NCI-H526 (cell line): Measurements from ENCODE around the gene CABP2.
A peak's percentile ranks its signal among the peaks of the same experiment; 100 is the strongest.
"Not testable (repeated sequence)": the region's sequence is repeated elsewhere in the genome, so short reads cannot be mapped to it uniquely, and the experiment has no call there.

ENCODE experiments used
- DNase-seq, 2 experiments: peaks; one replicate each; lab custom pipeline; 2025; lab: John Stamatoyannopoulos, UW

CABP2 gene

DNA sequence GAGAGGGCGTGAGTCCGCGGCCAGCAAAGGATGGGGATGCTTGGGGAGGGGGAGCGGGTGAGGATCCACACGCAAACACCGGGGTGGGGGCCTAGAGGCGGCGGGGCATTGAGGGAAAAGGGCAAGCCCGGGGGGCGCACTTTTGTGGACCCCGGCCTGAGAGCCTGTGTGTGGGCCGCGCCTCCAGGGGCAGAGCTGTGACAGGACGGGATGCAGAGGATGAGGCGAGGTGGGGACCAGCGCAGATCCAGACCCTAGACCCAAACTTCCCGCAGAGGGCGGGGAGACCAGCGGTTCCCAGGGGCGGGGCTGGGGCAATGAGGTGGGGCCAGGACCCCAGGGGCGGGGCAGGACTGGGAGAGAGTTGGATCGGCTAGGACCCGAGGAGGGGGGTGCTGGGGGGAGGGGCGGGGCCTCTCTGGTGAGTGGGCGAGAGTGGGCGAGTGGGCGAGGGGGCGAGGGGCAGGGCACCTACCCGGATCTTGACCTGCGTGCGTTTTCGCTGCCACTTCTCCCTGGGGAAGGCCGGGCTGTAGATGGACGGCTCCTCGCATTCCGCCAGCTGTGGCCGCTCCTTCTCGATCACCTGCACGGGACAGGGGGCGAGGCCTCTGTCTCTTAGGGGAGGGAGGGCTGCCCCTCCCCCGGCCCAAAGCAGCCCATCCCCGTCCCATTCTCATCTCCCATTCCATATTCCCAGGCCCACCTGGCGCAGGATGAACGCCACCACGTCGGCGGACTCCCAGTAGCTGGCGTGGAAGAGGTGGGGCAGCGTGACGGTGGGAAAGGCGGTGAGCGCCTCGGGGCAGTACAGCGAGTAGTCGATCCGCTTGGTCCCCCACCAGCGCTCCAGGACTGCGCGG lies 28.6 kb downstream of the CABP2 start:
- no peak for DNase-seq

DNA sequence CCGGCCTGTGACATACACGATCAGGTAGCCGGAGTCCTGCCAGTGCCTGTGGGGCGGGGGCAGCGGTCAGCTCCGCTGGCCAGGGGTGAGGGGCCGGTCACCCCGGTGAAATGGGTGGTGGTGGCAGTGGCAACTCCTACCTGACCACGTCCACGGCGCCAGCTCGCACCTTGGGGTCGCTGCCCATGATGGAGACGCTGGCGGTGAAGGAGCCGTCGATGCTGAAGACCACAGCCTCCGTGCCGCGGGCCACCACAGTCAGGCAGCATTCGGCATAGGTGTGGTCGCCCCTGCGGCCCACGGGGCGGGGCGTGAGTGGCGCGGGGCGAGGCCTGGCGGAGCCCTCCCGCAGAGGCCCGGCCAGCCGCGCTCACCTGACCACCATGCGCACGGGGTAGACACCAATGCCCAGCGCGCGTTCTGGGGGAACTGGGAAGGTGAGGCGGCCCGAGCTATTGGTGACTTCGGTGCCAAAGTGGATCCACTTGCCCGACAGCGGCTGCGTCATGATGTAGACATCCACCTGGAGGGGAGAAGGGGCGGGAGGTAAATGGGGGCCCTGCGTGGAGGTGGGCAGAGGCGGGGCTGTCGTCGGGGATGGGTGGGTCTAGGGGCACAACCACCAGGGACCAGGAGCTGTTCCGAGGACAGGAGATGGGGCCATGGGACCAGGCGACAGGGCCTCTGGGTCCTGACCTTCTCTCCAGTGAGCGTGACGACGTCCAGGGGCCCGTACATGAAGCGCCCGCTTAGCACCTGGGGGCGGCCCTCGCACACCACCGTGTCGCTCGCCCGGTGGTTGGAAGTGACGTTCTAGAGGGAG lies 29.5 kb downstream of the CABP2 start:
- DNase-seq = no peak

DNA sequence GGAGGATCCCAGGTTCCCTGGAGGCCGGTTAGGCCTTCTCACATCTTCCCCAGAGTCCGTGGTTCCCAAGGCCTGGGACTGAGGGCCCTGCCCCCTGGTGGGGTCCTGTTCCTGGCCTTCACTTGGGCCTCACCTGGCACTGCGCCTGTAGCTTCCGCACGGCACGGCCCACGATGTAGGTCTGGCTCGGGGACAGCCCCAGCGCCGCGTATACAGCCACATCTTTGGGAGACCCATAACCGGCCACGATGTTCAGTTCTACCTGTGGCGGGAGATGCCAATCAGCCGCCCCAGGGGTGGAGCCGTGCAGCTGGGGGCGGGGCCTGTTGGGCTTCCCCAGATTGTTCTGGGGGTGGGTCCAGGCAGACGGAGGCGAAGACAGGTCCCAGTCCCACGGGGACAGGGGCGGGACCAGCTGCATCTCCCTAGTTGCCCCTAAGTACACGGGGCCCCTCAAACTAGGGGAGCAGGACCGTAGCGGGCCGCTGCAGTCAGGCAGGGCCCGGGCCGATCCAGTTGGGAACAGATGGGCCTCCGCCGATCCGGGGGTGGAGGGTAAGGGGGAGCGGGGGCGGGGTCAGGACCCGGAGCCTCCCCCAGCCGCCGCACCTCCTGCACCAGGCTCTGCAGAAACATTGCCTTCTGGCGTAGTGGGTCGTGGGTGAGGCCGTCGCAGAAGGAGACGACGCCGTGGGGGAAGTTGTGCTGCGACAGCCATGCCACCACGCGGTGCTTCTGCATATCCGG lies 30.3 kb downstream of the CABP2 start:
- no peak for DNase-seq

DNA sequence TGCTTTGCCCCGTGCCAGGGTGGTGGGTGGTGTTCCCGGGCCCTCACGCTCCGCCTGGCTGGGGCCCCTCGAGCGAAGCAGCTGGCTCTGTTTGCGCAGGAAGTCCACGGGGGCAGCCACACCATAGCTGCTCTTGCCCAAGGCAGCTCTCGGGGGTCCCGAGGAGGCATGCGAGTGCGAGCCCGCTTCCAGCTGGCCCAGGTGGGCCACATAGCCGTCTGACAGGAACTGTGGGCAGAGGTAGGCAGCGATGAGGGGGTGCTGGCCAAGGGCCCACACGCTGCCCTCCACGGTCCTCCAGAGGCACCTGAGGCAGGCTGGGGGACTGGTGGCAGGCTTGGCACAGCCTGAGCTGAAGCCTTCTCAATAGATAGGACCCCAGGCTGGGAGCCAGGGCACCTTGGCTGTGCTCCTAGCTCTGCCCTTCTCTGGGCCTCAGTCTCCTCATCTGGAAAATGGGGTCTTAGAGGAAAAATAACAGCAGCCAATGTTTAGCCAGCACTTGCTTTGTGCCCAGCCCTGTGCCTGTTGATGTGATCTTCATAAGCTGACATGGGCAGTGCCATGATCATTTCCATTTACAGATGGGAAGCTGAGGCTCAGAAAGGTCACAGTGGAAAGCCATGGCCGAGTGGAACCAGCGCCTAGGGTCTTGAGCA lies 31.0 kb downstream of the CABP2 start:
- no peak for DNase-seq

DNA sequence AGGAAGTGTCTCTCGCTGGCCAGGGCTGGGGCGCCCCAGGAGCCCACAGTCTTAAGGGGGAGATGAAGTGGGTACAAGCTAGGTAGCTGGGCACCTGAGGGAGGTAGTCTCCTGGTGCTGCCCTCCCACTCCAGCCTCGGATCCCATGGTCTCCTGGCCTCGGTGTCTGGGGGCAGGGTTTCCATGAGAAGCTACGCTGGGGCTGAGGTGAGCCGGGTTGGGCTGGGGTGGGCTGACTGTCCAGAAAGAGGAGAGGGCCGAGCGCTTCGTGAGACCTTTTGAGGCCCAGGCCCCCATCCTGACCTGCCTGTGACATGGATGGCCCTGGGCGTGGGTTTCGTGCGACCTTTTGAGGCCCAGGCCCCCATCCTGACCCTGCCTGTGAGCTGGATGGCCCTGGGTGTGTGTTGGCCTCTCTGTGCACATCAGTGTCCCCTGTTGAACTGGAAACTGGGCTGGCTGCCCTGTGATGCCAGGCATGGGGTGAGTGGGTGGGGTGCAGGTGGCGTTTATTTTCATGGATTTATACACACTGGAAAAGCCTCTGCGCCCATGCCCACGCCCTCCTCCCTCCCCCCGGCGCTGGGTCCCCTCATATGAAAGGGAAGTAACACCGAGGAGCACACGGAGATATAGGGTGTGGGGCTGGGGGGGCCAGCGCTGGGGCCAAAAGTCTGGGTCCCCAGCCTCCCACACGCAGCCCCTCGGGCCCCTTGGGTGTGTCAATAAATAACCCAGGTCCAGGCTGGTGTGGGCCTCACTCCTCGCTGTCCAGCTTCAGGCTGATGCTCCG lies 31.8 kb downstream of the CABP2 start:
- DNase-seq = no peak

DNA sequence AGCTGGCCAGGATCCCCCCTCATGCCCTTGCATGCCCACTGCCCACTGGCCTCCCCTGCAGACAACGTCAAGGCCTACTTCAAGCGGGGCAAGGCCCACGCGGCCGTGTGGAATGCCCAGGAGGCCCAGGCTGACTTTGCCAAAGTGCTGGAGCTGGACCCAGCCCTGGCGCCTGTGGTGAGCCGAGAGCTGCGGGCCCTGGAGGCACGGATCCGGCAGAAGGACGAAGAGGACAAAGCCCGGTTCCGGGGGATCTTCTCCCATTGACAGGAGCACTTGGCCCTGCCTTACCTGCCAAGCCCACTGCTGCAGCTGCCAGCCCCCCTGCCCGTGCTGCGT lies 32.5 kb downstream of the CABP2 start:
- no peak for DNase-seq

DNA sequence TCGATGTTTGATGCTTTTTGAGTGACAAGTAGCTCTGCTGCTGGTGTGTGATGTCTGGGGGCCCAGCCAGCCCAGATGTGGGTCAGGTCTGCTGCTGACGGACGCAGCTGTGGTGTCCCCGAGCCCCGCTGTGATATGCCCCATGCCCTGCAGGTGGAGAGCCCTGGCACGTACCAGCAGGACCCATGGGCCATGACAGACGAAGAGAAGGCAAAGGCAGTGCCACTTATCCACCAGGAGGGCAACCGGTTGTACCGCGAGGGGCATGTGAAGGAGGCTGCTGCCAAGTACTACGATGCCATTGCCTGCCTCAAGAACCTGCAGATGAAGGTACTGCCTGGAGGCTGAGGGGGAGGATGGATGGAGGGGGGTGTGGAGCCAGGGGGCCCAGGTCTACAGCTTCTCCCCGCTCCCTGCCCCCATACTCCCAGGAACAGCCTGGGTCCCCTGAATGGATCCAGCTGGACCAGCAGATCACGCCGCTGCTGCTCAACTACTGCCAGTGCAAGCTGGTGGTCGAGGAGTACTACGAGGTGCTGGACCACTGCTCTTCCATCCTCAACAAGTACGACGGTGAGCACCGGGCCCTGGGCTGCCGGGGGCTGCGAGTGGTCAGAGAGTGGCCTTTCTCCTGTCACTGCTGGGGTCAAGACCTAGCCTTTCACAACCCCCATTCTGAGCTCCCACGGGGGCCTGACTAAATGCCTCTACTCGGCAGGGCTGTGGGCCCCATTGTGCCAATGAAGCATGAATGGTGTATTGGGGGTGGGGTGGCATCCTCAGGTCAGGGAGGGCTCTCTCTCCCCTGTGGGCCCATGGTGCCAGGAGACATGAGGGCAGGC lies 33.1 kb downstream of the CABP2 start:
- DNase-seq = no peak

DNA sequence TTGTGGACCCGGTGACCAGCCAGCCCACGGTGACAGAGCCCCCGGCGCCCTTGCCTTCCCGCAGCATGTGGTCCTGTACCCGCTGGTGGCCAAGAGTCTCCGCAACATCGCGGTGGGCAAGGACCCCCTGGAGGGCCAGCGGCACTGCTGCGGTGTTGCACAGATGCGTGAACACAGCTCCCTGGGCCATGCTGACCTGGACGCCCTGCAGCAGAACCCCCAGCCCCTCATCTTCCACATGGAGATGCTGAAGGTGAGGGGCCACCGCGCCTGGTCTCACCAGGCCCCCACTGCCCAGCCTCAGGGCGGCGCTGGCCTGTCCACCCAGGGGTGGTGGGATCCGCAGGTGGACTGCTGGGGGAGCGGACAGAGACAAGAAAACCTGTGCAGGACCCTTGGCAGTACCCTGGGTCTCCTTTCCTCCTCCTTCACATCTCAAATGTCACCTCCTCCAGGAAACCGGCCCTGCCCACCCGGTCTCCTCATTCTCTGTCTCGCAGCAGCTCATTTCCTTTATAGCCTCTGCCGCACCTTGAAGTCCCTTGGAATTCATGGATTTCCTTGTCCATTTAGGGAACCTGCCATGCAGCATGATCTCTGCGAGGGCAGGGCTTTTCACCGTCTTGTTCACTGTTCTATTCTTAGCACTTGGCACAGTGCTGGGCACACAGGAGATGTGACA lies 33.9 kb downstream of the CABP2 start:
- DNase-seq = no peak

DNA sequence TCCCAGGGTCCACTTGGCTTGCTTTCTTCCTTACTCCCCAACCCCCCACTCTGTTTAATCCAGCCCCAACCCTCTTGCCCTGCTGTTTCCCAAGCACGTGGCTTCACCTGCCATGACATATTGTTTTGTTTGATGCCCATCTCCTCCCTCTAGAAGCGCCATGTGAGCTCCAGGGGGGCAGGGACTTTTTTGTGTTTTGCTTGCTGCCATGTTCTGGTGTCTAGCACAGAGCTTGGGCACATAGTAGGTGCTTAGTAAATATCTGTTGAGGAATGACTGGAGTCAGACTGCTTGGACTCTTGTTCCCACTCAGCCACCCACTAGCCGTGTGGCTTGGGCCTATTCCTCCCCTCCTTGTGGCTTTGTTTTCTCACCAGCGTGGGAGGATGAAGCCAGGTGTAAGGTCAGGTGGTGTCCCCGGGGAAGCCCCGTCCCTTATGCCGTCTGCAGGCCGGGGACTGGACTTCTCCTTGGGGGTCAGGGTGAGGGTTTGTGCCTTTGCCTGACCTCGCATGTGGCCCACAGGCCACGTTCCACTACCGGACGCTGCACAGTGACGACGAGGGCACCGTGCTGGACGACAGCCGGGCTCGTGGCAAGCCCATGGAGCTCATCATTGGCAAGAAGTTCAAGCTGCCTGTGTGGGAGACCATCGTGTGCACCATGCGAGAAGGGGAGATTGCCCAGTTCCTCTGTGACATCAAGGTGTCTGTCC lies 36.6 kb downstream of the CABP2 start:
- DNase-seq = no peak

DNA sequence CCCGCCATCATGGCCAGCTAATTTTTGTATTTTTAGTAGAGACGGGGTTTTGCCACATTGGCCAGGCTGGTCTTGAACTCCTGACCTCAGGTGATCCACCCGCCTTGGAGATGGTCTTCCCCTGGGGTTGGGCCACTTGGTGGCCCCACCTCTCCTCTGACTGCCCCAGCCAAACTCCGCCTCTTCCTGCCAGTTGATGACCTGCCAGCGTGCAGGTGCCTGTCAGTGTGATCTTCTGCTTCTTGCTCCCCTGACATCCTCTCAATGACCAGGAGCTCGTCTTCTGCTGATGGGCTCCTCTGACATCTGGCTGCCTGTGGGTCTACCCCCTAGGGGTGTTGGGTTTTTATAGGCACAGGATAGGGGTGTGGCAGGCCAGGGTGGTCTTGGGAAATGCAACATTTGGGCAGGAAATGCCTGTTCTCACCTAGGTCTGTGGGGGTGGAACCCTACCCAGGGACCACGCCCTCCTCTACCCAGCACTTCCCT lies 37.3 kb downstream of the CABP2 start:
- not testable (repeated sequence) for DNase-seq

DNA sequence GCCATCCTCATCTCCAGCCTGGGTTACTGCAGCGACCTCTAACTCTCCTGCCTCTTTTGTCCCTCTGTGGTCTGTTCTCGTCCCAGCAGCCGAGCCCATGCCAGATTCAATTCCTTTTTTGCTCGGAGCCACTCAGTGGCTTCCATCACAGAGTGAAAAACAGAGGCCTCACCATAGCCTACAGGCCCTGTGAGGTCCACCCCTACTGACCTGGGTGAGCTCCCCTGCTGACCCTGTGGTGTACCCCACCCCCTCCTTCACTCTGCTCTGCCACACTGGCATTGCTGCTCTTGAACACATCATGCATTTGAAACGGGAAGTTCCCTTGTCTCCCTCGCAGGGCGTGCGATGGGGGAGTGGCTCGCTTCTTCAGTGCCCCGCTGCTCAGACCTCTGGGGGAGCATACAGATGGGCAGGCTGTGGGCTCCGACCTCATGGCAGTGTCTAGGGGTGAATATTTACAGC lies 38.4 kb downstream of the CABP2 start:
- DNase-seq = no peak

DNA sequence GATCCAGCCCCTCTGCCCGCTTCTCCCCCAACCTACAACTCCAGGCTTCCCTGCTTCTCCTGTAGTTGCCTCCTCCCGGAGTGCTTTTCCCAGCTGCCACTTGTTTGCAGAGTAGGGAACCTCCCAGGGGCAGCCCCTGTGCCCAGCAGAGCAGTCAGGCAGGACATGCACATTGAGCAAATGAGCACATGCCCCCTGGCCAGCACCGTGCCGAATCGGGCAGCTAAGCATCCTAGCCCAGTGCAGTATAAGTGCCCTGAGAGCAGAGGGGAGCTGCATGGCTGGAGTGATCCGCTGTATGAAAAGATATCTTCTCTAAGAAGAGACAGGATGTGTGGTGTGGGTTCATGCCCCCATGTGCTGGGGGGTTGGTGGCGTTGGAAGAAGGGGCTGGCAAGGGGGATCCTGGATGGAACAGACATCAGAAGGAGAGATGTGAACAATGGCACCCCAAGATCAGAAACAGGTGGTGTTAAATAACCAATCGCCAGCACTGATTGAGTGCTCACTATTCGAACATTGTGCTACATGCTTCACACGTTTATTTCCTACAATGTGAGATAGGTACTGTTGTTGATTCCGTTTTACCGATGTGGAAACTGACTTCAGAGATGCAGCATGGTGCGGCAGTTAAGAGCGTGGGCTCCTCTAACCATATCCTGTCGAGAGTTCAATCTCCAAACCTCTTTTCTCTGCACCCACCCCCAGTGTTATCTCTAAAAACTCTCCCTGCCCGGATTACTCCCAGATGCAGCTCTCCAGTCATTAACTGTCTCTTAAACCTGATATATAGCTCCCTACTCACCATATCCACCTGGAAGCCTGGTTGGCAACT lies 39.2 kb downstream of the CABP2 start:
- no peak for DNase-seq

DNA sequence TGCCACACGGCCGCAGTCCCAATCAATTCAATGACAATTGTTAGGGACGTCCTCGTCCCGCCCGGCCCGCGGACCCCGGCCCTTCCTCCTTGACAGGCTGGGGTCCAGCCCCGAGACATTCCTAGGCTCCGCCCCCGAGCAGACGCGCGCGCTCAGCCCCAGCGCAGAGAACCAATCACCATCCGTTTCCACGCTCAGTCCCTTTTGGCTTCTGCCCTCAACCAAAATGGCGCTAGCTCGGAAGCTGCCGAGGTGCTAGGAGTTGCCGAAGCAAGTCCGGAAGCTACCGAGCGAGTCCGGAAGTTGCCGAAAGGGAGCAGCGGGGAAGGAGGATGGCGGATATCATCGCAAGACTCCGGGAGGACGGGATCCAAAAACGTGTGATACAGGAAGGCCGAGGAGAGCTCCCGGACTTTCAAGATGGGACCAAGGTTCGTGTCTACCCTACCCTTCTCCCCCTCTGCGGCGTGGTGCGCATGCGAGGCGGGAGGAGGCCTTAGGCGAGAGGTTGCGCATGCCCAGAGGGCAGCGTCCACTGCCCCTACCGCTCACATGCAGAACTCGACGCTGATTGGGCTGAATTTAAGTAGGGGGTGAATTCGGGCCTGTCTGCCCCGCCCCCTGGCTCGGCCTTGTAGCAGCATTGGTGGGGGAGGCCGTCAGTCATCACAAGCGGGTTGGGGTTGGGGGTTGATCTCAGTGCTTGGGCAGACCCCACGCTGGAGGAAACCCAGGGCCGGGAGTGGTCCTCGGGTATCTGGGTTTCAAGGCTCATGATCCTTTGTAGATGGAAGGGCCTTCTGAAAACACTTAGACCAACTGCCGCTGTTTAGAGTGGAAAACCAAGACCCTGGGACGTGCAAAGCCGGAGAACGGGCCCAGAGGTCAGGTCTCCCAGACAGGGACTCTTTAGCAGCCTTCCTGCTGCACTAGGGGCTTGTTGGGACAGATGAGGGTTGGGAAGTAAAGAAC lies 40.1 kb downstream of the CABP2 start, which contains the start of gene AIP:
Gene AIP (plus strand): TSS at position 200 of the 972 bp plus-strand sequence. CDS start 133 bp downstream, at position 333.
- DNase-seq = peak; percentile 97 to 99

DNA sequence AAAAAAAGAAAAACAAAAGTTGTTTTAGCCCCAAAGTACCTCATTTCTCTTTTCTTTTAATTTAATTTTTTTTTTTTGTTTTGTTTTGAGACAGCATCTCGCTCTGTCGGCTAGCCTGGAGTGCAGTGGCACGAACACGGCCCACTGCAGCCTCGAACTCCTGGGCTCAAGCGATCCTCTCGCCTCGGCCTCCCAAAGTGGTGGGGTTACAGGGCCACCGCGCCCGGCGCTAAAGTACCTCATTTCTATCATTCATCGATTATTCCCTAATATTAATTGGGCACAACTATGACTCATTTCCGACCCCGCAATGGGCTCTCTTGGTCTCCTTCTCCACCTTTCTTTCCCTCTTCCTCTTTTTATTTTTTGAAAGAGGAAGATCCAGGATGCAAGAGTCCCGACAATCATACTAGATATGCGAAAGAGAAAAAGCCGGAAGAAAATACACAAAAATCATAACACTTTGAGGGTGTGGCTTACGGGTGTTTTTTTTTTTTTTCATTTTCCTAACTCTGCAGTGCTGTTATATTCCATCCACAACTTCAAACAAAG lies 40.9 kb downstream of the CABP2 start:
- DNase-seq = no peak

DNA sequence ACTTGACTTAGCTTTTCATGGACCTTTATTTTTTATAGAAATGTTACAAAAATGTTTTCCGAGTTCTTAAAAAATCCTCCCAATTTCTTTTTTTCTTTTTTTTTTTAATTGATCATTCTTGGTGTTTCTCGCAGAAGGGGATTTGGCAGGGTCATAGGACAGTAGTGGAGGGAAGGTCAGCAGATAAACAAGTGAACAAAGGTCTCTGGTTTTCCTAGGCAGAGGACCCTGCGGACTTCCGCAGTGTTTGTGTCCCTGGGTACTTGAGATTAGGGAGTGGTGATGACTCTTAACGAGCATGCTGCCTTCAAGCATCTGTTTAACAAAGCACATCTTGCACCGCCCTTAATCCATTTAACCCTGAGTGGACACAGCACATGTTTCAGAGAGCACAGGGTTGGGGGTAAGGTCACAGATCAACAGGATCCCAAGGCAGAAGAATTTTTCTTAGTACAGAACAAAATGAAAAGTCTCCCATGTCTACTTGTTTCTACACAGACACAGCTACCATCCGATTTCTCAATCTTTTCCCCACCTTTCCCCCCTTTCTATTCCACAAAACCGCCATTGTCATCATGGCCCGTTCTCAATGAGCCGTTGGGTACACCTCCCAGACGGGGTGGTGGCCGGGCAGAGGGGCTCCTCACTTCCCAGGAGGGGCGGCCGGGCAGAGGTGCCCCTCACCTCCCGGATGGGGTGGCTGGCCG lies 45.7 kb downstream of the CABP2 start:
- not testable (repeated sequence) for DNase-seq
